Measurements from ENCODE around the gene TMEM107.
"Not testable (repeated sequence)": the region's sequence is repeated elsewhere in the genome, so short reads cannot be mapped to it uniquely, and the experiment has no call there.

The TMEM107 gene

GRCh38 chr17:8220783-8221662 lies 44.8 kb upstream of the TMEM107 start:
- no peak for TF ChIP-seq CTCF (IDR thresholded peaks at IDR 0.05; ENCODE audit: low read depth, low read length)
- H3K4me3 ChIP-seq (ENCODE audit: low read depth, low read length), result peak overlapping the region; percentile 69

GRCh38 chr17:8214000-8214399 lies 37.8 kb upstream of the TMEM107 start:
- not testable (repeated sequence) for H3K4me3 ChIP-seq (ENCODE audit: low read depth, low read length)

GRCh38 chr17:8212312-8213180 lies 36.4 kb upstream of the TMEM107 start:
- no peak for TF ChIP-seq CTCF (IDR thresholded peaks at IDR 0.05; ENCODE audit: low read depth, low read length)
- no peak overlapping the region for H3K4me3 ChIP-seq (ENCODE audit: low read depth, low read length)

GRCh38 chr17:8210761-8211458 lies 34.7 kb upstream of the TMEM107 start:
- H3K4me3 ChIP-seq (ENCODE audit: low read depth, low read length), result peak overlapping the region; percentile 79
- no peak for TF ChIP-seq CTCF (IDR thresholded peaks at IDR 0.05; ENCODE audit: low read depth, low read length)

GRCh38 chr17:8209907-8210760 lies 34.0 kb upstream of the TMEM107 start, which contains the start of gene AURKB:
Gene AURKB, minus strand, starts transcription at chr17:8210575. Its CDS starts 351 bp downstream, at chr17:8210224.
- TF ChIP-seq CTCF (IDR thresholded peaks at IDR 0.05; ENCODE audit: low read depth, low read length), result no peak

DNA sequence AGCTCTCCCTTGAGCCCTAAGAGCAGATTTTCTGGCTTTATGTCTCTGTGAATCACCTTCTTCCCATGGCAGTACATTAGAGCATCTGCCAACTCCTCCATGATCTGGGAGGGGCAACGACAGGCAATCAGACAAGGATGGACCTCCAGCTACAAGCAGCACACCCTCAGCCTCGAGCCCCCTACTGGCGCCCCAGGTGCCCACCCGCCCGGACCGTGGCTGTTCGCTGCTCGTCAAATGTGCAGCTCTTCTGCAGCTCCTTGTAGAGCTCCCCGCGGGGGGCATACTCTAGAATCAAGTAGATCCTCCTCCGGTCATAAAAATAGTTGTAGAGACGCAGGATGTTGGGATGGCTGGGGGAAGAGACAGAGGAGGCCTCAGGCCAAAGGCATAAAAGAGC lies 30.4 kb upstream of the TMEM107 start:
- no peak overlapping the region for H3K4me3 ChIP-seq (ENCODE audit: low read depth, low read length)
- no peak for TF ChIP-seq CTCF (IDR thresholded peaks at IDR 0.05; ENCODE audit: low read depth, low read length)

More at GRCh38 chr17:8209907-8210760, 34.0 kb upstream of the TMEM107 start, which contains the start of gene AURKB:
- peak within 1 kb of the TSS; percentile 79 for H3K4me3 ChIP-seq (ENCODE audit: low read depth, low read length)

All from WI38 (cell line).